HEK293T (cell line): ENCODE data around the gene WNT8B.

Experiments used
- CTCF ChIA-PET: fragments of 350-600 bp; formaldehyde crosslinking; extraction: SDS; loops from one replicate; lab custom pipeline; 2021; ENCODE audit warnings: antibody characterized with exemption, inconsistent platforms; lab: Yijun Ruan, JAX
- POLR2A ChIA-PET: fragments of 350-600 bp; formaldehyde crosslinking; extraction: SDS; loops from one replicate; lab custom pipeline; 2020; ENCODE audit warnings: antibody characterized with exemption, inconsistent platforms; lab: Yijun Ruan, JAX
- DNase-seq: peaks from one replicate; pipeline ENCODE4 v3.0.0; 2012; ENCODE audit warnings: mixed read lengths; ENCODE audit errors: extremely low spot score
- ARNT ChIP-seq: fragments of 450-650 bp; IDR thresholded peaks from 2 replicates; pipeline ENCODE4 v1.6.1; 2017; ENCODE audit warnings: mild to moderate bottlenecking
- BHLHE40 ChIP-seq: fragments of 450-650 bp; IDR thresholded peaks from 2 replicates; pipeline ENCODE4 v1.6.1; 2016; ENCODE audit warnings: mild to moderate bottlenecking, moderate library complexity, borderline replicate concordance
- CTBP1 ChIP-seq: fragments of 450-650 bp; IDR thresholded peaks from 2 replicates; pipeline ENCODE4 v1.6.1; 2016; ENCODE audit warnings: borderline replicate concordance
- ELF4 ChIP-seq: fragments of 450-650 bp; IDR thresholded peaks from 2 replicates; pipeline ENCODE4 v1.6.1; 2017; ENCODE audit warnings: antibody characterized with exemption
- FOXA1 ChIP-seq: fragments of 450-650 bp; IDR thresholded peaks from 2 replicates; pipeline ENCODE4 v1.6.1; 2016; ENCODE audit warnings: mild to moderate bottlenecking
- FOXK2 ChIP-seq: fragments of 450-650 bp; IDR thresholded peaks from 2 replicates; pipeline ENCODE4 v1.6.1; 2016; ENCODE audit warnings: mild to moderate bottlenecking
- FOXM1 ChIP-seq: fragments of 450-650 bp; IDR thresholded peaks from 2 replicates; pipeline ENCODE4 v1.6.1; 2017; ENCODE audit warnings: mild to moderate bottlenecking, borderline replicate concordance
- HDGF ChIP-seq: fragments of 450-650 bp; IDR thresholded peaks from 2 replicates; pipeline ENCODE4 v1.6.1; 2017; ENCODE audit warnings: antibody characterized with exemption, borderline replicate concordance
- L3MBTL2 ChIP-seq: fragments of 450-650 bp; conservative IDR thresholded peaks from 2 replicates; pipeline ENCODE4 v1.6.1; 2016; ENCODE audit warnings: mild to moderate bottlenecking
- LEF1 ChIP-seq: fragments of 450-650 bp; IDR thresholded peaks from 2 replicates; pipeline ENCODE4 v1.6.1; 2017; ENCODE audit warnings: mild to moderate bottlenecking, borderline replicate concordance
- NFRKB ChIP-seq: fragments of 450-650 bp; IDR thresholded peaks from 2 replicates; pipeline ENCODE4 v1.6.1; 2016; ENCODE audit warnings: mild to moderate bottlenecking, moderate library complexity
- SP1 ChIP-seq: fragments of 450-650 bp; IDR thresholded peaks from 2 replicates; pipeline ENCODE4 v1.6.1; 2017
- SUZ12 ChIP-seq: fragments of 450-650 bp; IDR thresholded peaks from 2 replicates; pipeline ENCODE4 v1.6.1; 2016; ENCODE audit warnings: mild to moderate bottlenecking
- TARDBP ChIP-seq: fragments of 450-650 bp; IDR thresholded peaks from 2 replicates; pipeline ENCODE4 v1.6.1; 2016
- ZNF384 ChIP-seq: fragments of 450-650 bp; IDR thresholded peaks from 2 replicates; pipeline ENCODE4 v1.6.1; 2016
- TF ChIP-seq, protein P1 (sequence below): fragments of 450-650 bp; IDR thresholded peaks from 2 replicates; pipeline ENCODE4 v1.6.1; 2016

WNT8B gene

GRCh38 chr10:100515612-100516011, 52.8 kb downstream of the WNT8B start:
- POLR2A ChIA-PET: interaction anchor here (1.3 kb wide), 1 partner anchor 11 kb away, joined by 3 read pairs; no protein-coding TSS in a partner anchor
- DNase-seq: no peak
- CTCF ChIA-PET: no interaction called here
- TF ChIP-seq FOXM1 (no peak), ELF4 (no peak), BHLHE40 (no peak), ZNF384 (no peak), SP1 (no peak), CTBP1 (no peak), LEF1 (no peak)

- ChIA-PET CTCF (no interaction called here), POLR2A (interaction anchor here (1.3 kb wide), 1 partner anchor 10 kb away, joined by 3 read pairs; no protein-coding TSS in a partner anchor)
- no peak for TF ChIP-seq NFRKB
- TF ChIP-seq ARNT: no peak
- TF ChIP-seq L3MBTL2: no peak
- no peak for TF ChIP-seq FOXA1
- no peak for TF ChIP-seq TARDBP
- TF ChIP-seq FOXM1: no peak
- TF ChIP-seq, protein P1, sequence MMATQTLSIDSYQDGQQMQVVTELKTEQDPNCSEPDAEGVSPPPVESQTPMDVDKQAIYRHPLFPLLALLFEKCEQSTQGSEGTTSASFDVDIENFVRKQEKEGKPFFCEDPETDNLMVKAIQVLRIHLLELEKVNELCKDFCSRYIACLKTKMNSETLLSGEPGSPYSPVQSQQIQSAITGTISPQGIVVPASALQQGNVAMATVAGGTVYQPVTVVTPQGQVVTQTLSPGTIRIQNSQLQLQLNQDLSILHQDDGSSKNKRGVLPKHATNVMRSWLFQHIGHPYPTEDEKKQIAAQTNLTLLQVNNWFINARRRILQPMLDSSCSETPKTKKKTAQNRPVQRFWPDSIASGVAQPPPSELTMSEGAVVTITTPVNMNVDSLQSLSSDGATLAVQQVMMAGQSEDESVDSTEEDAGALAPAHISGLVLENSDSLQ: no peak
- no peak for TF ChIP-seq SP1
- TF ChIP-seq ZNF384: no peak
- TF ChIP-seq SUZ12: no peak
- no peak for TF ChIP-seq LEF1
- TF ChIP-seq BHLHE40: no peak
- TF ChIP-seq CTBP1: no peak
- no peak for TF ChIP-seq ELF4
- no peak for TF ChIP-seq FOXK2
- no peak for TF ChIP-seq HDGF
- DNase-seq: peak; percentile 38
Observed at GRCh38 chr10:100516847-100517246, 54.0 kb downstream of the WNT8B start.

DNA sequence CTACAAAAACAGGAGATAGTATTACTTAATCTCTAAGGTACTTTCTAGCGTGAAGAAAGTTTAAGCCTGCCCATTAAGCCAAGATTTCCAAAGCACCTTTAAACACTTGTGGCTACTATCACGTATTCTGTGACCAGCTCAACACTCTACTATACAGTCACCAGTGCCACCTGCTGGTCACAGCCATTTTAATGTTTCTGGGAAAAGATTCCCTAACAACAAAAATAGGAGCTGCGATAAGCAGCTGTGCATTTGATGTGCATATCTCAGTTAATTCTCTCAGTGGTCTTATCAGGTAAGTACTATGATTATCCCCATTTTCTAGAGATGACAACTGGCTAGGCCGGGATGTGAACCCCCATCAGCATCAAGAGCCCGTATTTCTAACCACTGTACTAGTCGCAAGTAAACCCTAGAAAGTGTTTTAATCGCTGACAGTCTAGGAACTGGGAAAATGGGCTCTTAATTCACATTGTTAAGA, 56.0 kb downstream of the WNT8B start:
- DNase-seq: peak; percentile 71
- CTCF ChIA-PET: interaction anchor here (0.6 to 2.5 kb wide), 20 partner anchors 8 to 359 kb away, joined by 3 to 19 read pairs (median 5); partner anchors contain the start of gene HIF1AN
- POLR2A ChIA-PET: interaction anchor here (0.7 to 1.7 kb wide), 4 partner anchors 11 to 145 kb away, joined by 3 to 6 read pairs (median 4); partner anchors contain the start of genes HIF1AN and NDUFB8
- TF ChIP-seq SP1 (no peak), L3MBTL2 (no peak), LEF1 (no peak), FOXA1 (no peak), HDGF (no peak), FOXK2 (no peak), CTBP1 (no peak), SUZ12 (no peak), NFRKB (no peak), FOXM1 (no peak), ARNT (no peak), TARDBP (no peak), ELF4 (no peak), ZNF384 (no peak), BHLHE40 (no peak)
- TF ChIP-seq, protein P1: no peak

DNA sequence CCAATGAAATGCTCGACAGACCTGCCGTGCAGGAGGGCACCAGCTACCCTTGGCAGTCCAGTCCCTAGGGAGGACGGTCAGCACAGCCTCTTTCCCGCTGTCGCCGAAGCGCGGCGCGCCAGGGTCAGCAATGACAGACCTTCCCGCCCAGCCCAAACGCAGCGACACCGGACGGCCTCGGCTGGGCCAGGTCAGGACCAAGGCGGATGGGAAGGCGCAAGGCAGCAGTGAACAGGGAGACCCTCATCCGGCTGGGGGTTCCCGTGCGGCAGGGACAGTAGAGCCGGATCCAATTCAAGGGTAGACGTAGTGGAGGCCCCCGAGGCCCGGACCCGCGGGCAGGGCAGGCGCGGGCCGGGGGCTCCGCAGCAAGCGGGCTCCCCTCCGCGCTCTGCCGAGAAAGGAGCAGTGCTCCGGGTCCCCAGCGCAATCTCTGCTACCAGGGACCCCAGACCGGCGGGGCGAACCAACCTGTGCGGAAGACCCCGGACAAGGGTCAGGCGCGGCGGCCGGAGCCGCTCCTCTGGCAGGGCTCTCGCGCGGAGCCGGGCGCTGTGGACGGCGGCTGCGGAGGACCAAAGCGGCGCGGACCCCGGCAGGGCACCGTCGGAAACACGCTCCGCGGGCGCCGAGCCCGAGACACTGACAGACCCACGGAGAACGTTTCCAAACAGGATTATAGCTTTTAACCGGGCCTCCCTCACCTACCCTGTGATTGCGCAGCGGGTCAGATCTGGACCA, 56.7 kb downstream of the WNT8B start, which contains the start of gene SEC31B:
Gene SEC31B, minus strand, starts transcription at position 551 of the 741 bp plus-strand sequence. CDS start 2,909 bp downstream, outside the sequence.
- CTCF ChIA-PET: interaction anchor here (0.6 to 2.5 kb wide), 15 partner anchors 8 to 352 kb away, joined by 3 to 19 read pairs (median 6); partner anchors contain the start of gene HIF1AN
- POLR2A ChIA-PET: interaction anchor here (0.8 to 1.7 kb wide), 3 partner anchors 11 to 146 kb away, joined by 3 to 6 read pairs (median 6); partner anchors contain the start of genes HIF1AN and NDUFB8
- no peak for DNase-seq
- TF ChIP-seq SUZ12 (no peak), BHLHE40 (no peak), L3MBTL2 (no peak), ELF4 (no peak), FOXA1 (no peak), NFRKB (no peak), LEF1 (no peak), FOXM1 (no peak), ZNF384 (no peak), SP1 (no peak), TARDBP (no peak), HDGF (no peak), CTBP1 (no peak), ARNT (no peak), FOXK2 (no peak)
- TF ChIP-seq, protein P1: no peak

DNA sequence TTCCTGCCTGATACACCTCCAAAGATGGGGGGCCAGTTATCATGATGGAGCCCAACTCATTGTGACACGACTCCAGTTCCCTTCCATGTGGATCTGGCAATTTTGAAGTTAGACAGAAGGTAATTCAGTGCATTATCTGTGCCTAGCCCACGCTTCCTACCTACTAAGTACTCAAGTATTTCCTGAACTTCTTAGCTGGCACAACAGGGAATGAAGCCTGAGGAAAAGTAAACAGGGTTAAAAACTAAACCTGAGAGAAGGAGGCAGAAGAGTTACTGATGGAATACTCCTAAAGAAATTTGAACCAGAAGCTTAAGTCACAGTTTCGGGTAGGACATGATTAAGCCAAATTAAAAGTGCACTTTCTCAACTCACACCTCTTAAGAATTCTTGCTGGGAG, 58.0 kb downstream of the WNT8B start:
- ChIA-PET CTCF (interaction anchor here (0.8 kb wide), 1 partner anchor 168 kb away, joined by 4 read pairs; no protein-coding TSS in a partner anchor), POLR2A (interaction anchor here (0.6 to 1.7 kb wide), 2 partner anchors 15 to 147 kb away, joined by 3 to 6 read pairs; partner anchors contain the start of gene HIF1AN)
- TF ChIP-seq FOXM1: no peak
- TF ChIP-seq SUZ12: no peak
- no peak for TF ChIP-seq HDGF
- TF ChIP-seq L3MBTL2: no peak
- TF ChIP-seq ARNT: no peak
- no peak for TF ChIP-seq FOXK2
- TF ChIP-seq FOXA1: no peak
- no peak for TF ChIP-seq ZNF384
- TF ChIP-seq BHLHE40: no peak
- no peak for TF ChIP-seq CTBP1
- TF ChIP-seq, protein P1: no peak
- TF ChIP-seq SP1: no peak
- no peak for TF ChIP-seq ELF4
- no peak for TF ChIP-seq TARDBP
- TF ChIP-seq NFRKB: no peak
- no peak for TF ChIP-seq LEF1
- no peak for DNase-seq
